GM23338 (cell line): ENCODE data around the gene FER. TPM values are rescaled to one million over a fixed set of nuclear protein-coding genes. Genes with fewer than 3 reads are reported as not detected.

Experiments
- polyA plus RNA-seq: library from polyadenylated mRNA; unstranded; fragments of >200 nt; fragmentation: Nextera tagmentation; extraction: Ambion mirVana; gene quantifications from 2 replicates; pipeline ENCODE4 v1.2.1, GENCODE V29; 2016
- small RNA-seq: library from RNA; depleted of rRNA; stranded (forward); fragments of <200 nt; gene quantifications from one replicate; pipeline ENCODE3, GENCODE V24; 2014; ENCODE audit warnings: low replicate concordance
- total RNA-seq: library from RNA; depleted of rRNA; stranded (reverse); fragments of >200 nt; shearing (Covaris generic); gene quantifications from 2 replicates; pipeline ENCODE4 v1.2.3, GENCODE V29; 2014

The FER gene
- total and polyA plus RNA-seq, 2 experiments from 2014 or later: 17.4 to 34.8 TPM

Small RNA genes lying within 50 kb of the gene (small RNA-seq; reads per million reads assigned to genes)
- gene AC109481.1: 0.12 reads per million
- not detected for gene RF00019
- 0.10 reads per million for gene RNU6-47P
